GM19193 (cell line): ENCODE data around the gene TMEM63B.

Source experiments
- POLR2A ChIP-seq: IDR thresholded peaks from 4 replicates; pipeline ENCODE4 v1.6.1; 2011; ENCODE audit not compliant: insufficient read depth, insufficient read length; ENCODE audit errors: extremely low read depth

The TMEM63B gene

GRCh38 chr6:44127186-44128019, at the start of gene TMEM63B, which contains the start of gene MRPL14:
TMEM63B (plus strand) TSS chr6:44127554; CDS start chr6:44134585, 7,031 bp downstream.
MRPL14 (minus strand) TSS chr6:44127452; CDS start chr6:44116611, 10,841 bp downstream.
- peak; percentile 77 for TF ChIP-seq POLR2A

- TF ChIP-seq POLR2A, result no peak
These were observed 49.0 kb upstream of the TMEM63B start for GRCh38 chr6:44078219-44078826.

- no peak for TF ChIP-seq POLR2A
These were observed 48.3 kb upstream of the TMEM63B start for GRCh38 chr6:44078827-44079671.

GRCh38 chr6:44079672-44080071, 47.7 kb upstream of the TMEM63B start:
- TF ChIP-seq POLR2A, result no peak

- no peak for TF ChIP-seq POLR2A
These were observed 46.5 kb upstream of the TMEM63B start for GRCh38 chr6:44080561-44081521.

- no peak for TF ChIP-seq POLR2A
These were observed 45.6 kb upstream of the TMEM63B start for GRCh38 chr6:44081753-44082152.

- no peak for TF ChIP-seq POLR2A
These were observed 44.5 kb upstream of the TMEM63B start for GRCh38 chr6:44082872-44083321.

GRCh38 chr6:44084231-44085014, 42.9 kb upstream of the TMEM63B start:
- TF ChIP-seq POLR2A, result no peak

GRCh38 chr6:44085219-44085618, 42.1 kb upstream of the TMEM63B start:
- TF ChIP-seq POLR2A, result no peak

GRCh38 chr6:44086931-44087574, 40.3 kb upstream of the TMEM63B start:
- TF ChIP-seq POLR2A, result no peak

GRCh38 chr6:44087623-44088022, 39.7 kb upstream of the TMEM63B start:
- TF ChIP-seq POLR2A, result no peak

- no peak for TF ChIP-seq POLR2A
These were observed 38.3 kb upstream of the TMEM63B start for GRCh38 chr6:44088827-44089590.

- TF ChIP-seq POLR2A, result no peak
These were observed 36.9 kb upstream of the TMEM63B start for GRCh38 chr6:44090465-44090864.
